GM21390 (cell line): ENCODE data around the gene PDPK1.

Experiments
- ATAC-seq: cut with Tn5 transposase; IDR thresholded peaks from one replicate; pipeline ENCODE4 v1.9.1; 2021; ENCODE audit not compliant: unreplicated experiment

PDPK1 gene

DNA sequence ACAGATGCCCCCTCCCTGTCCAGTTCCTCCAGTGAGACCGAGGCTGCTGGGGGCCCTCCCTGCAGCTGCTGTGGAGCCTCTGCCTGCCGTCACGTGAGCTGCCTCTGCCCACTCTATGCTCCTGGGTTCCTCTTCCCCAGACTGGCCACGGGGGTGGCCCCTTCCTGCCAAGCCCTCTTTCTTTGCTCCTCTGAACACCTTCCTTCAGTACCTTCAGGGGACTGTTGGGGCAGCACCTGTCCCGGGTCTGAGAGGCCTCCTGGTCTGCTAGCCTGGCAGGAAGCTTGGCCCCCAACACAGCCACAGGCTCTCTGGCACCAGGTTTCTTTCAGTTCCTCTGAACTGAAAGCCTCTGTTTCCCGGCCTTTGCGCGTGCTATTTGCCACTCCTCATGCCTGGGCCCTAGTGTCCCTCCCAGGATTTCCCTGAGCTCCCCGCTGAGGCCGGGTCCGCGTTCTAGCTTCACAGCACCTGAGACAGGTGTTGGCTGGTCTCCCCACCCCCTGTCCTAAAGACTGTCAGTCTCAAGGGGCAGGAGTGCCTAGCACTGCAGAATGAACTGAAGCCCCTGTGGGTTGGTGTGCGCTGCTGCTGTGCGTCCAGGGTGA is 30.7 kb upstream of the PDPK1 start:
- ATAC-seq = no peak

DNA sequence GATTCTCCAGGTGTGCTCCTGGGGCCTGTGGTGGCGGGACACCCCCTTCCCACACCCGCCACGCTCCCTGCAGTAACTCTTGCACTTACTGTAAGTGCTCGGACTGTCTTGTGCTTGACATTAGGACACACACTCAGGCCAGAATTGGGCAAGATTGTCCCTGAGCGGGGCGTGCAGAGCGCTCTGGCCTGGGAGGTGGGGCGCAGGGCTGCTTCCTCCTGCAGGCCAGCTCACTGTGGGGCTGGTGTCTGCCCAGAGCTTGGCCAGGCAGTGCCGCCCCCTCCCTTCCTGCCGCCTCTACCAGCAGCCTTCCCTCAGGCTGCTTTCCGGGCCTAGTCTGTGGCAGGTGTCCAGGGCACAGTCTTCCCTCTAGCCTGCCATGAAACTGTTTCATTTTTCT is 30.2 kb upstream of the PDPK1 start:
- no peak for ATAC-seq

DNA sequence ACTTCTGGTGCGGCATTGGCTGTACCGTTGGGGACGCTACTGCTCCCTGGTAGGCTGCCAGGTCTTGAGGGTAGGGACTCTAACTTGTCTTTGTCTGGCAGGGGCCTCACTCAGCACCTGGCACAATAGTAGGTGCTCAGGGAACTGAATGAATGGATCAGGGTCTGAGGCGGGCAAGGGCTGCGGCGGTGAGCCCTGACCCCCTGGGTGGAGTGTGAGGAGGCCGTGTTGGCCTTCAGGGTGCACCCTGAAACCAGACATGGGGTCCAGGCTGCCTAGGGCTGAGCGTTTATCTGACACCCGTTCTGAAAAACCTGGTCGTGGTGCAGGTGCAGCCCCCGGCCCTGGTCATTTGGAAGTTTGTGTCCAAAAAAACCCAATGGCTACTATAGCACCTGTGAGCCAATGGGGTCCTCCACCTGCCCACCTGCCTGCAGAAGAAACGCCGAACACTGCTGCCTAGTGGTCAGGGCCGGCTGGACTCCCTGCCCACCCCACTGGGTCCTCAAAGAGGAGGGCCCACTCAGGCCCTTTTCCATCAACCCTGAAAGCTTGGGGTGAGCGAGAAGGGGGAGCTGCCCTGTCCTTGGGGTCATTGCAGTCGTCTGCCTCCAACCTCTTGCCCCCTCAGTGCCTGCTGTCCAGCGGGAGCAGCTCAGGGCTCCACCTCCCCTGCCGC is 29.0 kb upstream of the PDPK1 start:
- no peak for ATAC-seq

DNA sequence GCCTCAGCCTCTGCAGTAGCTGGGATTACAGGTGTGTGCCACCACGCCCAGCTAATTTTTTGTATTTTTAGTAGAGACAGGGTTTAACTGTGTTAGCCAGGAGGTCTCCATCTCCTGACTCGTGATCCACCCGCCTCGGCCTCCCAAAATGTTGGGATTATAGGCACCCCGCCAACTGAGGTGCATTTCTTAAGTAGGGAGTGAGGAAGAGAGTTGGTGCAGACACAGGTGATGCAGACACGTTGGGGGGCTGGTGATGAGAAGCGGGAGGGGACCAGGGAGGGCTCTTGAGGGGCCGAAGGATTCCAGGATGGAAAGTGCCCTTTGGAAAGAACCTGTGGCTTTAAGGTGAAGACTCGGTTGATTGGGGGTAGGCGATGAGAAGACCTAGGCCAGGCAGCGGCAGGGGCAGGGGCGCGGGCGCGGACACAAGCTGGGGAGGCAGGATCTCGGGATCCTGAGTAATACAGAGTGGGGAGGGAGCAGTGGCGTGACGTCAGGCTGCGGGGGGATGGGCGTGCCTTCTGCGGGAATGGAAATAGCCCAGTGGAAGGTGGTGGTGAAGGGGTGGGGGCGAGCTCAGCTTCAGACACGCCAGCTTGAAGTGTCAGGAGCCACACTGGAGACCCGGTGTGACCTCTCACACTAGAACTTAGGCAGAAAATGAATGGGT is 26.6 kb upstream of the PDPK1 start:
- ATAC-seq = no peak

- no peak for ATAC-seq
Measured at GRCh38 chr16:2511996-2512734, 25.7 kb upstream of the PDPK1 start.

GRCh38 chr16:2512735-2513404 is 25.0 kb upstream of the PDPK1 start:
- peak; percentile 6 for ATAC-seq

DNA sequence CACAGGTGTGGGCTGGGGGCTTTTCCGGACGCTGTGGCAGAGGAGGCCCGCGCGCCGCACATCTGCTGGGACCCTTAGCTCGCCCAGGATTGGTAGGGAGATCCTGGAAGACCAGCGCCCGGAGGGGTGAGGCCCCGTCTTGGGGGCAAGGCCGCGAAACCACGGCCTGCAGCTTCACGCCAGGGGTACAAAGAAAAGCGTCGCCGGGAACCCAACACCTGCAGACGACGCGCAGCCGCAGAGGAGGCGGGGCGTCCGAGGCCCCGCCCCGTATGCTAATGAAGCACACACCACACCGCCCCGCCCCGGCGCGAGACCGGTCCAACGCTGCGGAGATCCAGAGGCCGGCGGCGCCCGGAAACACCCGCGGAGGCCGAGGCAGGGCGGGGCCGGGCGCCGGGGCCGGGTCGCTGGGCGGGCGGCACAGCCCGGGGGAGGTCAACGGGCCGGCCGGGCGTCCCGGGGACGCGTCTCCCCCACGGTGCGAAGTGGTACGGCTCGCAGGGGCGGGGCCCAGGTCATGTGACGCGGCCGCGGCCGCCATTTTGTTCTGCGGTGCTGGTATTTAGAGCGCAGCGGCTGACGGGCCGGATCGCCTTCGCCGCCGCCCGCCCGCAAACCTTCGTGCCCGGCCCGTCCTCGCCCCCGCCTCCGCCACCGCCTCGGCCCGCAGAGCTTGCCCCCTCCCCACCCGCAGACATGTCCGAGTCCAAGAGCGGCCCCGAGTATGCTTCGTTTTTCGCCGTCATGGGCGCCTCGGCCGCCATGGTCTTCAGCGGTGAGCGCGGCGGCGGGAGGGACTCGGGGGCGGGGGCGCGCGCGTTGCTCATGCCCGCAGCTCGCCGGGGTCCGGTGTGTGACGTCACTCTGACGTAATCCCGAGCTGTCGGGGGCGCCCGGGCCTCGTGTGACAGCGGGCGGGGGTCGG is 24.2 kb upstream of the PDPK1 start, which contains the start of gene ATP6V0C:
Gene ATP6V0C, plus strand, starts transcription at position 548 of the 928 bp plus-strand sequence. Its CDS starts 152 bp downstream, at position 700.
- ATAC-seq = peak; percentile 60

GRCh38 chr16:2514333-2515179 is 23.3 kb upstream of the PDPK1 start:
- ATAC-seq = no peak

- ATAC-seq = no peak
Measured at GRCh38 chr16:2515180-2515851, 22.5 kb upstream of the PDPK1 start.

GRCh38 chr16:2516391-2517240 is 21.2 kb upstream of the PDPK1 start:
- no peak for ATAC-seq

GRCh38 chr16:2517954-2518605 is 19.7 kb upstream of the PDPK1 start:
- ATAC-seq = no peak

- no peak for ATAC-seq
Measured at GRCh38 chr16:2518823-2519710, 18.8 kb upstream of the PDPK1 start.

DNA sequence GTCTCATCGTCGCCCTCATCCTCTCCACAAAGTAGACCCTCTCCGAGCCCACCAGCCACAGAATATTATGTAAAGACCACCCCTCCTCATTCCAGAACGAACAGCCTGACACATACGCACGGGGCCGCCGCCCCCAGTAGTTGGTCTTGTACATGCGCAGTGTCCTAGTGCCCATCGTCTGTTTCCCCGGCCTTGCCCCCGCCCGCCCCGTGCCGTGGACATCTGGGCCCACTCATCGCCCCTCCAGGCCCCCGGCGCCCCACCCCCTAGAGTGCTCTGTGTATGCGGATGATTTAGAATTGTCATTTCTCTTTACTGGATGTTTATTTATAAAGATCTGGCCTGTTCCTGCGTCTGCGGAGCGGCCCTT is 18.1 kb upstream of the PDPK1 start:
- no peak for ATAC-seq

- no peak for ATAC-seq
Measured at GRCh38 chr16:2520097-2520783, 17.6 kb upstream of the PDPK1 start, which contains the start of gene AMDHD2. AMDHD2 (plus strand) TSS chr16:2520371; CDS start chr16:2520459, 88 bp downstream.

- no peak for ATAC-seq
Measured at GRCh38 chr16:2520784-2521531, 16.9 kb upstream of the PDPK1 start.
